Measurements from ENCODE around the gene AUTS2. TPM values are rescaled to one million over a fixed set of nuclear protein-coding genes. Genes with fewer than 3 reads are reported as not detected.

AUTS2 gene
- total RNA-seq, 2 donors from 2014 or later = 8.6 TPM

DNA sequence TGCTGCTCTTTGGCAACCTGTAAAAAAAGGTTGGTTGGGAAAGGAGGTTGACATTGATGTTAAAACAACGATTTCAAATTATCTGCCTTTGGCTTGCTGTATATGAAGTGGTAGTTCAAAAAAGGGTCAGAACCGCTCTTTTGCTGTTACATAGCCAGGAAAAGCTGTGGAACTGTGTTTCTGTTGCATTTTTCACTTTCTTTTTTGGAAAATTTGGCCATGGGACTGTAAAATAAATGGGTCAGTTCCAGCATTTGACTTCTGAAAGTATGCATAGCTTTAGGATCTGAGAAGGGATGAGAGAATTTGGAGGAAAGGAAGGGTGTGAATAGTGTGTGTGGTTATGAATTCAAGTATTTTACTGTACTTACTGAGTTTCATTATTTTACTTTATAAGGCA, 7.3 kb downstream of the AUTS2 start:
- DNase-seq (ENCODE audit: low spot score) = no peak
- no peak overlapping the region for H3K27ac ChIP-seq
- H3K9me3 ChIP-seq = no peaks in the 10 kb centered on the region
- H3K36me3 ChIP-seq = no peaks in the 10 kb centered on the region
- H3K27me3 ChIP-seq = no peaks in the 10 kb centered on the region
- no peak overlapping the region for H3K4me3 ChIP-seq
- H3K4me1 ChIP-seq = peaks cover 0 to 30% of the 10 kb centered on the region in 2 donors
- TF ChIP-seq, protein P1, sequence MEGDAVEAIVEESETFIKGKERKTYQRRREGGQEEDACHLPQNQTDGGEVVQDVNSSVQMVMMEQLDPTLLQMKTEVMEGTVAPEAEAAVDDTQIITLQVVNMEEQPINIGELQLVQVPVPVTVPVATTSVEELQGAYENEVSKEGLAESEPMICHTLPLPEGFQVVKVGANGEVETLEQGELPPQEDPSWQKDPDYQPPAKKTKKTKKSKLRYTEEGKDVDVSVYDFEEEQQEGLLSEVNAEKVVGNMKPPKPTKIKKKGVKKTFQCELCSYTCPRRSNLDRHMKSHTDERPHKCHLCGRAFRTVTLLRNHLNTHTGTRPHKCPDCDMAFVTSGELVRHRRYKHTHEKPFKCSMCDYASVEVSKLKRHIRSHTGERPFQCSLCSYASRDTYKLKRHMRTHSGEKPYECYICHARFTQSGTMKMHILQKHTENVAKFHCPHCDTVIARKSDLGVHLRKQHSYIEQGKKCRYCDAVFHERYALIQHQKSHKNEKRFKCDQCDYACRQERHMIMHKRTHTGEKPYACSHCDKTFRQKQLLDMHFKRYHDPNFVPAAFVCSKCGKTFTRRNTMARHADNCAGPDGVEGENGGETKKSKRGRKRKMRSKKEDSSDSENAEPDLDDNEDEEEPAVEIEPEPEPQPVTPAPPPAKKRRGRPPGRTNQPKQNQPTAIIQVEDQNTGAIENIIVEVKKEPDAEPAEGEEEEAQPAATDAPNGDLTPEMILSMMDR (IDR thresholded peaks at IDR 0.05) = no peak

DNA sequence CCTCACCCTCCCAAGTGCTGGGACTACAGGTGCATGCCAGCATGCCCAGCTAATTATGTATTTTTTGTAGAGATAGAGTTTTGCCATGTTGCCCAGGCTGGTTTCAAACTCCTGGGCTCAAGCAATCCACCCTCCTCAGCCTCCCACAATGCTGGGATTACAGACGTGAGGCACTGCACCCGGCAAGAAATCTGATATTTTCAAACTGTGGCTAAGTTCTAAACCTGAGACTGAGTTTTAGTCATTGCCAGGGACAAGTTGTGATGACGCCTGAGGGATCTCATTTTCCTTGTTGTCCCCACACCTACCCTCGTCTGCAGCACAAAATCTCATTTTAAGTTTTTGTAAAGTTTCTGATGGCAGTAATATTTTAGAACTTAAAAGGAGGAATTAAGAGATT, 9.8 kb downstream of the AUTS2 start:
- Histone ChIP-seq H3K9me3 (no peaks in the 10 kb centered on the region), H3K4me3 (no peak overlapping the region), H3K4me1 (peaks cover 0 to 15% of the 10 kb centered on the region in 2 donors), H3K27ac (no peak overlapping the region), H3K27me3 (no peaks in the 10 kb centered on the region), H3K36me3 (no peaks in the 10 kb centered on the region)
- TF ChIP-seq, protein P1 (IDR thresholded peaks at IDR 0.05) = no peak
- DNase-seq (ENCODE audit: low spot score) = no peak

DNA sequence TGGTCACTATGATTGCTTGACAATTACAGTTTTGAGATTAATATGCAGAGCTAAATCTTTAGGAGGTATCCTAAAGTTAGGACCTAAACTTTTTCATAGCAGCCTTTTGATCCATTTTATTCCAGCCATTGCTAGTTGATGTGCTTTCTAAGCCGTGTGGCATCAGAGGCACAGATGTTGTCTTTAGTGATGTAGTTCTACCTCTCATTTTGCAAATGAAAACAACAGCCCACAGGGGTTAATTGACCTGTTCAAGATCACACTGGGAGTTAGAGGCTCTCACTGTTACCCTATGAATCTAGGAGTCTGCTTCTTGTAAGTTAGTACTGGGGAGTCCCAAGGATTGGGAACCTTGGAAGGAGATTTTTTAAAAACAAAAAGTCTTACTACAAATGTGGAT, 10.6 kb downstream of the AUTS2 start:
- H3K9me3 ChIP-seq = no peaks in the 10 kb centered on the region
- no peaks in the 10 kb centered on the region for H3K27me3 ChIP-seq
- no peak overlapping the region for H3K27ac ChIP-seq
- peaks cover 0 to 8% of the 10 kb centered on the region in 2 donors for H3K4me1 ChIP-seq
- H3K4me3 ChIP-seq = no peak overlapping the region
- H3K36me3 ChIP-seq = no peaks in the 10 kb centered on the region
- TF ChIP-seq, protein P1 (IDR thresholded peaks at IDR 0.05) = no peak
- DNase-seq (ENCODE audit: low spot score) = no peak

DNA sequence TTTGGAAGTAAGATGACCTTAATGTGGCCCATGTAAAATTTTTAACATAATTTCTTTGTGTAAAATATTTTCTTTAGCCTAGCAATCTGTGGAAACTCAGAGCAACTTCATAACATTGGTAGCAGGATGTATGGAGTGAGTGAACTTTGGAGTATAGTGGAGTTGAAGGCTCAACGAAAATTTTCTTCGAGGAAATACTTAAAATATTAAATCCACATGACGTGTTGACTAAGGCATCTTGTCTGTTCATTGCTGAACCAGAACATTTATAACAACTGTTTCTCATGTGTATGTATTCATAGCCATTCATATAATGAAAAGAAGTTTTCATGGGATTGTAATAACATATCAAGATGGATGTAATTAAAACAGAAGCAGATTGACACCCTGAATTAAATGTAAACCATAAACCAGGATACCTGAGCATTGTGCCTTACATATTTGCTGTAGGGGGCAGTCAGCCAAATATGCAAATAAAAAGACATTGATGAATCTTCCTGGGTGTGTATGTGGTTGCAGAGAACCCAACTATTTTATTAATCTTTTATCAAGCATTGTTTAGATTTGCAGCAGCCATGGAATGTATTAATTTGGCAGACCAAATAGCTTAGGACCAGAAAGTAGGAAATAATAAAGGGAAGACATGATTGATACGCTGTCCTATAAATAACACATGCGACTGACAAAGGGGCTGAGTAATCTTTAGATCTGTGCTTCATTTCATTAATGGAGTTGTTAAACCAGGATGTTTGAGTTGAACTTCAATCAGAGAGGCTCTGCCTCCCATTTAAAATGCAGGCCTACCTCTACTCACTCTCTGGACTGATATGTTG, 11.5 kb downstream of the AUTS2 start:
- no peaks in the 10 kb centered on the region for H3K27me3 ChIP-seq
- no peaks in the 10 kb centered on the region for H3K9me3 ChIP-seq
- no peak overlapping the region for H3K4me3 ChIP-seq
- no peak for DNase-seq (ENCODE audit: low spot score)
- H3K4me1 ChIP-seq = peaks cover 0 to 7% of the 10 kb centered on the region in 2 donors
- H3K27ac ChIP-seq = no peak overlapping the region
- H3K36me3 ChIP-seq = no peaks in the 10 kb centered on the region
- TF ChIP-seq, protein P1 (IDR thresholded peaks at IDR 0.05) = no peak

DNA sequence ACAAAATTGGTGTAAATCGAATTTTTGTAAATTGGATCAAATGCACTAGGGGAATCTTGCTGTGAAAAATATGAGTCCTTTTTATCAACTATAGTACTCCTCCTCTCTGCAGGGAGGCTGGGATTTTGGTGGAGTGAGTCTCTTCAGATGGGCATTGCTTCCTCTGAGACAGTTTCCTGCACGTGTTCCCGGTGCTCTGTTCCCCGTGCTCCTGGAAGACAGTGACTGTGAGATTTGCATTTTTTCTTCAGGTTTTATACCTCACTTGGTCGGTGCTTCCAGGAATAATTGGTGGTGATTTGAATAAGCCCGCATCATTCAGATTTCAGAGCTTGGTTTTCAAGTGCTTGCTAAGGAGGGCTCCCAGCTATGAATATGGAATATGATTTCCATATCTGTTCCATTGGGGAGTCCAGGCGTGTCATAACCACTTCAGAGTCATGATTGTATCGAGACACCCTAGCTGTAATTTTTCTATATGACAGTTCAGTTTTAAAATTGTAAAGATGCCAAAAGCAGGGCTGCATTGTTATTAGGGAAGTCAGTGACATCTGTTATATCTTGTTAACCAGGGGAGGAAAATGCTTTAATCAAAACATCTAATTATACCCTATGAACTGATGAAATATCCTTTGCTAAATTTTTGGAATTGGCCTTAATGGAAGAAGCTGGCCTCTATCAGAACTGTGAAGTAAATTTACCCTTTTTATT, 12.3 kb downstream of the AUTS2 start:
- DNase-seq (ENCODE audit: low spot score) = no peak
- TF ChIP-seq, protein P1 (IDR thresholded peaks at IDR 0.05) = no peak
- no peaks in the 10 kb centered on the region for H3K27me3 ChIP-seq
- peaks cover 0 to 7% of the 10 kb centered on the region in 2 donors for H3K4me1 ChIP-seq
- H3K9me3 ChIP-seq = no peaks in the 10 kb centered on the region
- H3K4me3 ChIP-seq = no peak overlapping the region
- no peaks in the 10 kb centered on the region for H3K36me3 ChIP-seq
- H3K27ac ChIP-seq = no peak overlapping the region

All from right atrium auricular region (tissue), 2 donors.